Stomach (tissue), 9 donors: ENCODE results near the gene ATP8A2. TPM values are rescaled to one million over a fixed set of nuclear protein-coding genes. Genes with fewer than 3 reads are reported as not detected.

Experiments used
- DNase-seq, 2 donors: peaks; one replicate each; pipeline versions ENCODE4 v3.0.0 to v3.0.0-alpha.2; 2013 to 2019
- H3K27ac ChIP-seq, 5 donors: fragments of 200-600 bp in 4 of 5; sonication (generic) in 4 of 5; one replicate each; pipeline ENCODE4 v1.5.1; 2013 to 2019; ENCODE audit warnings: mild to moderate bottlenecking in 1 of 5, moderate library complexity in 1 of 5
- H3K27me3 ChIP-seq, 3 donors: fragments of 200-600 bp; sonication (generic); one replicate each; pipeline ENCODE4 v1.5.1; 2017 to 2019; ENCODE audit warnings: mixed run types in 1 of 3
- H3K36me3 ChIP-seq, 4 donors: fragments of 200-600 bp; sonication (generic); 1 replicate in 3 of 4; 2 replicates in 1 of 4; pipeline ENCODE4 v1.5.1; 2016 to 2019
- H3K4me1 ChIP-seq, 4 donors: fragments of 200-600 bp; sonication (generic); one replicate each; pipeline ENCODE4 v1.5.1; 2016 to 2019
- H3K4me3 ChIP-seq, 4 donors: fragments of 200-600 bp; sonication (generic) in 3 of 4; one replicate each; pipeline ENCODE4 v1.5.1; 2016 to 2019; ENCODE audit warnings: mild to moderate bottlenecking in 1 of 4
- H3K9me3 ChIP-seq, 4 donors: fragments of 200-600 bp; sonication (generic); one replicate each; pipeline ENCODE4 v1.5.1; 2016 to 2019
- CTCF ChIP-seq, 7 experiments: fragments of 450-650 bp in 4 of 7; fragments of 200-600 bp in 3 of 7; sonication (generic) in 3 of 7; IDR thresholded peaks; one replicate each; pipeline ENCODE4 v1.5.1; 2016 to 2019; ENCODE audit warnings: antibody characterized with exemption in 7 of 7, control low read depth in 2 of 7, mild to moderate bottlenecking in 1 of 7
- EP300 ChIP-seq: sonication (generic); formaldehyde crosslinking; IDR thresholded peaks from one replicate; pipeline ENCODE4 v1.6.1; 2017; ENCODE audit warnings: antibody characterized with exemption
- POLR2A ChIP-seq, 4 donors: fragments of 450-650 bp; IDR thresholded peaks; one replicate each; pipeline ENCODE4 v1.6.1; 2016; ENCODE audit warnings: antibody characterized with exemption in 4 of 4, control low read depth in 2 of 4, mild to moderate bottlenecking in 1 of 4, moderate library complexity in 1 of 4
- POLR2AphosphoS5 ChIP-seq, 3 donors: sonication (generic); formaldehyde crosslinking; IDR thresholded peaks; one replicate each; pipeline ENCODE4 v1.6.1; 2016; ENCODE audit warnings: antibody characterized with exemption in 3 of 3
- WGBS, 5 donors: extraction: QIAGEN DNeasy Blood & Tissue Kit in 3 of 5; methylation state at CpG; one replicate each; pipeline versions ENCODE4 v1.1.5 to v1.1.7; 2013 to 2018; 5-methylcytosine and 5-hydroxymethylcytosine counted together
- intact Hi-C: fragments of 100-400 bp; cut with DNase I; formaldehyde crosslinking; loops from one replicate; pipeline ENCODE4 v1.15.1; 2023; ENCODE audit warnings: low total_unique reads
- polyA plus RNA-seq, 3 donors: library from polyadenylated mRNA; stranded (reverse); fragments of 200-250 nt; gene quantifications; one replicate each; pipeline ENCODE4 v1.2.3, GENCODE V29; 2013
- total RNA-seq, 5 donors: library from RNA; depleted of rRNA; stranded (reverse); fragments of >200 nt; gene quantifications; one replicate each; pipeline versions ENCODE4 v1.1.0 to v1.2.3, GENCODE V29; 2014 to 2016
- donor health status: healthy with polysubstance abuse.
- donor health status: Bipolar disorder and iron deficiency.
- donor health status: healthy.

The ATP8A2 gene
- total and polyA plus RNA-seq, 8 donors: 0.12 to 3.5 (median 0.20) TPM; not detected in 3

GRCh38 chr13:25335856-25336255 is 35.9 kb upstream of the ATP8A2 start:
- H3K27ac ChIP-seq: no peak overlapping the region
- peaks cover 12 to 88% (median 71%) of the 10 kb centered on the region in 4 donors for H3K36me3 ChIP-seq
- no peaks in the 10 kb centered on the region for H3K27me3 ChIP-seq
- 25 to 37% (median 32%) methylated on average over 3 of the region's 3 CpGs for WGBS, 5 donors
- TF ChIP-seq POLR2AphosphoS5 (IDR thresholded peaks at IDR 0.05) (no peak), EP300 (no peak), CTCF (IDR thresholded peaks at IDR 0.05) (no peak), POLR2A (IDR thresholded peaks at IDR 0.05) (no peak)
- DNase-seq: no peak
- no peak overlapping the region for H3K4me3 ChIP-seq
- H3K9me3 ChIP-seq: no peaks in the 10 kb centered on the region
- no peaks in the 10 kb centered on the region for H3K4me1 ChIP-seq
- intact Hi-C loops: no loop called here

GRCh38 chr13:25345576-25345975 is 26.2 kb upstream of the ATP8A2 start:
- TF ChIP-seq POLR2A (IDR thresholded peaks at IDR 0.05) (no peak), EP300 (no peak), POLR2AphosphoS5 (IDR thresholded peaks at IDR 0.05) (no peak), CTCF (IDR thresholded peaks at IDR 0.05) (no peak)
- Histone ChIP-seq H3K4me1 (no peaks in the 10 kb centered on the region), H3K27me3 (no peaks in the 10 kb centered on the region), H3K36me3 (peaks cover 0 to 10% (median 8%) of the 10 kb centered on the region in 4 donors), H3K27ac (no peak overlapping the region), H3K4me3 (no peak overlapping the region), H3K9me3 (no peaks in the 10 kb centered on the region)
- intact Hi-C loops: no loop called here
- WGBS, 5 donors: 75 to 93% (median 91%) methylated on average over 2 of the region's 2 CpGs
- DNase-seq: no peak

- Histone ChIP-seq H3K27ac (no peak overlapping the region), H3K4me3 (no peak overlapping the region), H3K27me3 (no peaks in the 10 kb centered on the region), H3K36me3 (no peaks in the 10 kb centered on the region), H3K4me1 (no peaks in the 10 kb centered on the region), H3K9me3 (no peaks in the 10 kb centered on the region)
- intact Hi-C loops: no loop called here
- DNase-seq: no peak
- WGBS, 5 donors: 59 to 78% (median 70%) methylated on average over 2 of the region's 2 CpGs
- no peak for TF ChIP-seq CTCF (IDR thresholded peaks at IDR 0.05)
- no peak for TF ChIP-seq POLR2AphosphoS5 (IDR thresholded peaks at IDR 0.05)
- TF ChIP-seq POLR2A (IDR thresholded peaks at IDR 0.05): no peak
- no peak for TF ChIP-seq EP300
Observed at GRCh38 chr13:25347151-25347550, 24.6 kb upstream of the ATP8A2 start.

GRCh38 chr13:25351404-25351803 is 20.4 kb upstream of the ATP8A2 start:
- no peak for DNase-seq
- 93 to 100% (median 95%) methylated on average over 1 of the region's 1 CpG for WGBS, 5 donors
- H3K9me3 ChIP-seq: no peaks in the 10 kb centered on the region
- peaks cover 0 to 10% (median 10%) of the 10 kb centered on the region in 3 donors for H3K27me3 ChIP-seq
- no peaks in the 10 kb centered on the region for H3K36me3 ChIP-seq
- TF ChIP-seq POLR2AphosphoS5 (IDR thresholded peaks at IDR 0.05) (no peak), EP300 (no peak), POLR2A (IDR thresholded peaks at IDR 0.05) (no peak), CTCF (IDR thresholded peaks at IDR 0.05) (no peak)
- no peaks in the 10 kb centered on the region for H3K4me1 ChIP-seq
- H3K4me3 ChIP-seq: no peak overlapping the region
- intact Hi-C loops: no loop called here
- H3K27ac ChIP-seq: no peak overlapping the region
